ENCODE data around the gene CCSAP.

Gene CCSAP

DNA sequence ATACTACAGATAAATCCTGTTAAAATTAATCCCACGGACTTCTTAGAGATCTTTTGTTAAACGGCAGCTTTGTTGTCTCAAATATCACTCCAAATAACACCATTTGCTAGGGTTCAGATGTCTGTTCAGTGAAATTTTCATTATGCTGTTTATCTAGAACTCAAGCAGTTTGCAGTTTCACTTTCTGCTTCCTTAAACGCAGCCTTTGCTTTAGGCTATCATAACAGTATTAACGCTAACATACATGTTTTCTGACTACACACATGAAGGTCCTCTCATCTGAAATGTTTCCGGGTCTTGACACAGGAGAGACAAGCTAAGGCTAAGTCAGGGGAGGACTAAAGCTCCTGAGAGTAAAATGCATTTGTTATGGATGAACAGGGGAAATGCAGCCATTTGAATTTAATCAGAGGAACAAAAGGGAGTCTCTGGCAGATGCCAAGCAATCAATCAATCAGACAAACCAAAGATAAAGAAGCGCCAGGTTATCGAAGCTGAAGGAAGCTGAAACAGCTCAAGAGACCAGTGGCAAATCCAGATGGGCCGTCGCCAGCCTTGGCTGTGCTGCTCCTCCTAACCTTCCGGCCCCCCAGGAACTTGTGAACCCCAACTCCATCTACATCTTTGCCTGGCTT is 16.9 kb downstream of the CCSAP start:
- H3K27ac ChIP-seq (ENCODE audit: low read depth, low read length): no peak overlapping the region
- peaks cover 2% of the 10 kb centered on the region for H3K79me2 ChIP-seq (ENCODE audit: control insufficient read depth, insufficient read depth, low read length, unreplicated experiment)
- H3K4me1 ChIP-seq (ENCODE audit: control insufficient read depth, insufficient read depth, low read length, unreplicated experiment): no peaks in the 10 kb centered on the region
- H3K4me3 ChIP-seq (ENCODE audit: low read depth, low read length): no peak overlapping the region
- no peaks in the 10 kb centered on the region for H3K27me3 ChIP-seq (ENCODE audit: insufficient read depth, low read length)
- no peak overlapping the region for H2AFZ ChIP-seq (ENCODE audit: low read length, unreplicated experiment)
- peaks cover 8% of the 10 kb centered on the region for H3K36me3 ChIP-seq (ENCODE audit: insufficient read depth, low read length)

DNA sequence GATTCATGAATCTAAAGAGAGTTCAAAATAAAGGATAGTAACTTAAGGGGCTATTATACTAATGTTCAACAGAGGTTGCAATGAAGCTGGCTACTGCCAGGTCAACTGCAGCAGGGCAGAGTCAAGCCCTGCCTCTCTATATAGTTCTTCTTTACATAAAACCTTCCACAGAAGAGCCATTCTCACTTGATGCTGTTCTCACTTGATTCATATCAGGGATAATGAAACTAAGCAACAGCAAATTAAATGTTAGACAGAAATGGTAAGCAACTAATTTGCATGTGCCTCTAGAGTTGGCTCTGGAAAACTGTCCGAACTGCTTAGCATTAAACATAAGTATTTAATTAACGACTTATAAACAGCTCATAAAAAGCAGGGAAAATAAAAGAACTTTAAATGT is 17.4 kb downstream of the CCSAP start:
- no peak overlapping the region for H3K4me3 ChIP-seq (ENCODE audit: low read depth, low read length)
- H2AFZ ChIP-seq (ENCODE audit: low read length, unreplicated experiment): no peak overlapping the region
- no peaks in the 10 kb centered on the region for H3K4me1 ChIP-seq (ENCODE audit: control insufficient read depth, insufficient read depth, low read length, unreplicated experiment)
- no peaks in the 10 kb centered on the region for H3K27me3 ChIP-seq (ENCODE audit: insufficient read depth, low read length)
- H3K27ac ChIP-seq (ENCODE audit: low read depth, low read length): no peak overlapping the region
- no peaks in the 10 kb centered on the region for H3K79me2 ChIP-seq (ENCODE audit: control insufficient read depth, insufficient read depth, low read length, unreplicated experiment)
- H3K36me3 ChIP-seq (ENCODE audit: insufficient read depth, low read length): peaks cover 8% of the 10 kb centered on the region

DNA sequence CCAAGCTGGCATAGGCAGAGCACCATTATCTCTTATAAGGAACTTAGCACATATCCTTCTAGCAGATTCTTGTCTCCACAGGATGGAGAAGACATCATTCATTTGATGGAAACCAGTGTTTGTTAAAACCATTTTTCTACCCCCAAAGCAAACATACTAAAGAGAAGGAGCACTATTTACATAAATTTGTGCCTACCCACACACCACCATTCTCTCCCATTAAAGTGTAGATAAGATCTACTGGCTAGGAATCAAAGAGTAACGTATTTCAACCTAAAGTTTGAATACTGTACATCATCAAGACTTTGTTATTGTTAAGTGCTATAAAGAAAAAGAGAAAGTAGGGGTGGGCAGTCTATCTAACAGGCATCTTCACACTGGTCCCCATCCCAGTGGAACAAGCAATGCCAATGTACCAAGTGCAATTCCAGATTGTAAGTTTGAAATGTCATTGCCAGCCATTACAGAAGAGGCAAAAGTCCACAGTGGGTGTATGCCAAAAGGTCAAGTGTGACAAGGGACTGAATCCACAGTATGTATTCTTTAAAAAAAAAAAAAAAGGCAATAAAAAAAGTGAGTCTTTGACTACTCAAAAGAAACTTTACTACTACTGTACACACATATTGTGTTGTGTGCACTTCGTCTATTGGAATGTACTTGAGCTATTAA is 18.8 kb downstream of the CCSAP start:
- H3K4me1 ChIP-seq (ENCODE audit: control insufficient read depth, insufficient read depth, low read length, unreplicated experiment): no peaks in the 10 kb centered on the region
- H3K27me3 ChIP-seq (ENCODE audit: insufficient read depth, low read length): no peaks in the 10 kb centered on the region
- no peak overlapping the region for H2AFZ ChIP-seq (ENCODE audit: low read length, unreplicated experiment)
- peaks cover 8% of the 10 kb centered on the region for H3K36me3 ChIP-seq (ENCODE audit: insufficient read depth, low read length)
- no peaks in the 10 kb centered on the region for H3K79me2 ChIP-seq (ENCODE audit: control insufficient read depth, insufficient read depth, low read length, unreplicated experiment)
- H3K4me3 ChIP-seq (ENCODE audit: low read depth, low read length): no peak overlapping the region
- no peak overlapping the region for H3K27ac ChIP-seq (ENCODE audit: low read depth, low read length)

DNA sequence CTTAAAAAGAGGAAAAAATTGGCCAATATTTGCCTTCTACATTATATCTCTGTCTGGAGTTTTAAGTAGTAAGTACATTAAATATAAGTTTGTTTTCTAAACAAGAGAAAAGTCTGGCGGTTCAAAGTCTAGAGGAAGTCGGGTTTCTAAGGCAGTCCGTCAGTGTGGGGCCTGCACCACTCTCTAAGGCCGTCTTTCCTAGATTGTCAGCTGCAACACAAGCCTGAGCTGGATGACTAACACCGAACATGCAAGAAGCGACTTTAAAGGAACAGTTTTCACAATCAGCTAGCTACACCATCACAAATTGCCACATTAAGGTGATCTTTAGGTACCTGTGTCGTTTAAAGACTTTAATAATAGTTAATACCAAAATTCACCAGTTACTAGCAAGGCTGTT is 19.6 kb downstream of the CCSAP start:
- Histone ChIP-seq H3K4me3 (ENCODE audit: low read depth, low read length) (no peak overlapping the region), H3K27me3 (ENCODE audit: insufficient read depth, low read length) (no peaks in the 10 kb centered on the region), H3K36me3 (ENCODE audit: insufficient read depth, low read length) (peaks cover 8% of the 10 kb centered on the region), H3K4me1 (ENCODE audit: control insufficient read depth, insufficient read depth, low read length, unreplicated experiment) (no peaks in the 10 kb centered on the region), H3K27ac (ENCODE audit: low read depth, low read length) (no peak overlapping the region), H3K79me2 (ENCODE audit: control insufficient read depth, insufficient read depth, low read length, unreplicated experiment) (no peaks in the 10 kb centered on the region), H2AFZ (ENCODE audit: low read length, unreplicated experiment) (no peak overlapping the region)

DNA sequence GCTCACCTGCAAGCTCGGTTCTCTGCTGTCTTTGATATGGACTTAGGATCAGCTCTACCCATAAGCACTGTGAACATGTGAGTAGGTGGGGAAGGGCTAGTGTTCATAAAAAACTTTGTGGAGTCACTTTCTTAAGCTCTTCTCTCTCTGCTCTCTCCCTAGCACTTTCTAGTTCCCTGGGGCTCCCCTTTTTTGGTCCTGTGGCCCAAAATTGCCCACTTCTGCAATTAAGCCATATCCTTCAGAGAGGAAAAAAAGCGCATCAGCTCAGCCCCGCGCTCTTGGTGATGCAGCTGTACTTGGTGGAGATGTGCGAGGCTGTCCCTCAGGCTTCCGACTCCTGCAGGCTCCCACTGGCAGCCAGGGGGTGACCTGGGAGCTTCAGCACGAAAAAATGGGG is 23.4 kb downstream of the CCSAP start:
- Histone ChIP-seq H3K4me3 (ENCODE audit: low read depth, low read length) (no peak overlapping the region), H3K4me1 (ENCODE audit: control insufficient read depth, insufficient read depth, low read length, unreplicated experiment) (no peaks in the 10 kb centered on the region), H3K27ac (ENCODE audit: low read depth, low read length) (no peak overlapping the region), H3K79me2 (ENCODE audit: control insufficient read depth, insufficient read depth, low read length, unreplicated experiment) (no peaks in the 10 kb centered on the region), H2AFZ (ENCODE audit: low read length, unreplicated experiment) (no peak overlapping the region), H3K27me3 (ENCODE audit: insufficient read depth, low read length) (no peaks in the 10 kb centered on the region), H3K36me3 (ENCODE audit: insufficient read depth, low read length) (peaks cover 3% of the 10 kb centered on the region; the same call in 1 of the 2 replicates)

DNA sequence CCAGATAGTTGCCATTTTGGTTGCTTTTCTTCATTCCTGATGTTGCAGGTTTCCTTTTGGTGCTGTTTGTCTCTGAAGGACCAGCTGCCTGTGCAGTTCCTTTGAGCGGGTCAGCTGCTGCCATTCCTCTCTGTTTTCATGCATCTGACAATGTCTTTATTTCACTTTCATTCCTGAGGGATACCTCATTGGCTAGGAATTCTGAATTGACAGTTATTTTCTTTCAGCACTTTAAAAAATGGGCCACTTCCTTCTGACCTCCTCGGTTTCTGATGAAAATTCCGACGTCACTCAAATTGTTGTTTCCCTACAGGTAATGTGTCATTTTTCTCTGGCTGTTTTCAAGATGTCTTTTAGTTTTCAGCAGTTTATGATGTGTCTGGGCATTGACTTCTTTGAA is 24.8 kb downstream of the CCSAP start:
- no peaks in the 10 kb centered on the region for H3K4me1 ChIP-seq (ENCODE audit: control insufficient read depth, insufficient read depth, low read length, unreplicated experiment)
- H3K36me3 ChIP-seq (ENCODE audit: insufficient read depth, low read length): no peaks in the 10 kb centered on the region; the same call in 1 of the 2 replicates
- H3K27me3 ChIP-seq (ENCODE audit: insufficient read depth, low read length): no peaks in the 10 kb centered on the region
- H3K27ac ChIP-seq (ENCODE audit: low read depth, low read length): no peak overlapping the region
- no peaks in the 10 kb centered on the region for H3K79me2 ChIP-seq (ENCODE audit: control insufficient read depth, insufficient read depth, low read length, unreplicated experiment)
- H3K4me3 ChIP-seq (ENCODE audit: low read depth, low read length): no peak overlapping the region
- H2AFZ ChIP-seq (ENCODE audit: low read length, unreplicated experiment): no peak overlapping the region

DNA sequence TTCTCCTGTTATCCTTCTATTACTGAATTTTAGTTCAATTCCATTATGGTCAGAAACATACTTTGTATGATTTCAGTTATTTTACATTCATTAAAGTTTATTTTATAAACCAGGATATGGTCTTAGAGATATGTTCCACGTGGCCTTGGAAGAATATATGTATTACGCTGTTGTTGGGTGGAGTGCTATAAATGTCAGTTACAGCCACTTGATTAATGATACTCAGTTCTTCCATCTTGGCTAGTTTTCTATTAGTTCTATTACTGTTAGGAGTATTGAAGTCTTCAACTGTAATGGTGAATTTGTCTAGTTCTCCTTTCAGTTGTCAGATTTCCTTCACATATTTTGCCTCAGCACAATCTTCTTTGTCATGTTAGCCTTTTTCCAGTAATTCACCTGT is 26.7 kb downstream of the CCSAP start:
- H3K27me3 ChIP-seq (ENCODE audit: insufficient read depth, low read length): no peaks in the 10 kb centered on the region
- H2AFZ ChIP-seq (ENCODE audit: low read length, unreplicated experiment): no peak overlapping the region
- no peak overlapping the region for H3K27ac ChIP-seq (ENCODE audit: low read depth, low read length)
- H3K79me2 ChIP-seq (ENCODE audit: control insufficient read depth, insufficient read depth, low read length, unreplicated experiment): no peaks in the 10 kb centered on the region
- no peak overlapping the region for H3K4me3 ChIP-seq (ENCODE audit: low read depth, low read length)
- no peaks in the 10 kb centered on the region; the same call in 1 of the 2 replicates for H3K36me3 ChIP-seq (ENCODE audit: insufficient read depth, low read length)
- H3K4me1 ChIP-seq (ENCODE audit: control insufficient read depth, insufficient read depth, low read length, unreplicated experiment): no peaks in the 10 kb centered on the region

DNA sequence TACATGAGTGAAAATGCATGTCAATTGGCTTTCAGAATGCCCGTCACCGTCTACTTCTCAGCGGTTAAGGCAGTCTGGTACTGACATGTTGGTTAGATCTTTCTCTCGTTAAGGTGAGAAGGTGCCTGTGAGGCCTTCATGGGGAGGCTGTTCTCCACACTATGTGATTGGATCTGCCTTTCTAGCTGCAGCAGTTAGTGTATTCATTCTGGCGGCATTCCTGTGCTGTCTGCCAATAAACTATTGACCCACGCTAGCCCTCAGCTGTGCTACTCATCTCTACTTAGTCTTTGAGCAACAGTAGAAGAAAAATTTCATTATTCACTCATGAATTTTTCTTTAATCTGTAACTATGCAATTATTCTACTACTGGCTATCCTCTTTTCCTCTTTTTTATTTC is 32.0 kb downstream of the CCSAP start:
- H3K36me3 ChIP-seq (ENCODE audit: insufficient read depth, low read length): no peaks in the 10 kb centered on the region
- H3K79me2 ChIP-seq (ENCODE audit: control insufficient read depth, insufficient read depth, low read length, unreplicated experiment): no peaks in the 10 kb centered on the region
- H3K27me3 ChIP-seq (ENCODE audit: insufficient read depth, low read length): no peaks in the 10 kb centered on the region
- no peak overlapping the region for H3K4me3 ChIP-seq (ENCODE audit: low read depth, low read length)
- H2AFZ ChIP-seq (ENCODE audit: low read length, unreplicated experiment): no peak overlapping the region
- no peak overlapping the region for H3K27ac ChIP-seq (ENCODE audit: low read depth, low read length)
- H3K4me1 ChIP-seq (ENCODE audit: control insufficient read depth, insufficient read depth, low read length, unreplicated experiment): no peaks in the 10 kb centered on the region

DNA sequence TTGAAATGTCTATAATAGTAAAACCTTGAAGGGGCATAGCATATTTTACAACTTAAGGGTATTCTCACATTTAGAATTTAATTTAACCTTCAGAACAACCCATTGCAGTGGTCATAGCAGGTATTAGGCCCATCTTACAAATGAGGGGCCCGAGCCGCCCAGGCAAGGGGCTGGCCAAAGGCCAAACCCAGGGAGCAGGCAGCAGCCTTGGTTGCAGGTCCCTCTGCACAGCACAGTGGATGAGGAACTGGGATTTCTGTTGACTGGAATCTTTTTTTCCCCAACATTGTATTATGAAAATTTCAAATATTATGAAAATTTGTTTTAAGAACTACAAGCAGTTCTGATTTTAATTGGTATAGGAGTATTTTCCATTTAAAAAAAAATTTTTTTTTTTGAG is 33.2 kb downstream of the CCSAP start:
- Histone ChIP-seq H3K27me3 (ENCODE audit: insufficient read depth, low read length) (no peaks in the 10 kb centered on the region), H3K27ac (ENCODE audit: low read depth, low read length) (no peak overlapping the region), H3K79me2 (ENCODE audit: control insufficient read depth, insufficient read depth, low read length, unreplicated experiment) (no peaks in the 10 kb centered on the region), H2AFZ (ENCODE audit: low read length, unreplicated experiment) (no peak overlapping the region), H3K4me3 (ENCODE audit: low read depth, low read length) (no peak overlapping the region), H3K36me3 (ENCODE audit: insufficient read depth, low read length) (no peaks in the 10 kb centered on the region), H3K4me1 (ENCODE audit: control insufficient read depth, insufficient read depth, low read length, unreplicated experiment) (no peaks in the 10 kb centered on the region)

DNA sequence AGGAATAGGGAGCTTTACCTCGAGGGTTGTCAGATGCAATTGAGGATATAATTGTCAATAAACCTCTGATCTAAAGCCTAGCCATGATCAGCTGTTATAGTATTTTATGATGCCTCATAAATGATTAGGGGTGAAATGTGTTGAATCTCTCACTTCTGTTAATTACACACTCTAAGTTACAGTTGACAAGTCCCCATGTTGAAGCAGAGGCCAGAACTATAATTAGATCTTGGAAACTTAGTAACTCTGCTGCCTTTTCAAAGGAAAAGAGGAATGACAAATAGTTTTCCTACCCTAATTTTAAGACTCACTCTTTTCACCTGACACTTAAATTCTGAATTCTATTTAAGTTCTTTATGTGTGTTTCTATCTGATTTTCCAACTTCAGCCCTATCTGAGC is 33.8 kb downstream of the CCSAP start:
- Histone ChIP-seq H3K27ac (ENCODE audit: low read depth, low read length) (no peak overlapping the region), H3K4me3 (ENCODE audit: low read depth, low read length) (no peak overlapping the region), H2AFZ (ENCODE audit: low read length, unreplicated experiment) (no peak overlapping the region), H3K27me3 (ENCODE audit: insufficient read depth, low read length) (no peaks in the 10 kb centered on the region), H3K36me3 (ENCODE audit: insufficient read depth, low read length) (peaks cover 5% of the 10 kb centered on the region; the same call in 1 of the 2 replicates), H3K4me1 (ENCODE audit: control insufficient read depth, insufficient read depth, low read length, unreplicated experiment) (no peaks in the 10 kb centered on the region), H3K79me2 (ENCODE audit: control insufficient read depth, insufficient read depth, low read length, unreplicated experiment) (no peaks in the 10 kb centered on the region)

DNA sequence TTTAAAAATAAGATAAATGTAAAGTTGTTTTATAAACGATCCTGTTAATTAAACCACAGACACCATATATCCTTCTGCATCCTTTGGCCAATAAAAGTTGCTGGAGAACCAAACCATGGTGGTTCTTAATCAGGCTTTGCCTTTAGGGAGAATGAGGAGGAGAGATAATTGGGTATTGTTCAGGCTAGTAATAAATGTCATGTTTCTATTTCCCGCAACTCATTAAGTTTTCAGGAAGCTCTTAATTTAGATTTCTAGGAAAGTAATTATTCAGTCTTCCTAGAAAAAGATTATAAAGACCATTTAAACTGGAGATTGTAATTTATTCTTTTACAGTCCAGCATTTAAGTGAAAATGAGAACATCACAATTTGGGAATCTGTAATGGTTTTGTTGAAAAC is 37.5 kb downstream of the CCSAP start:
- H3K79me2 ChIP-seq (ENCODE audit: control insufficient read depth, insufficient read depth, low read length, unreplicated experiment): no peaks in the 10 kb centered on the region
- peaks cover 5% of the 10 kb centered on the region; the same call in 1 of the 2 replicates for H3K36me3 ChIP-seq (ENCODE audit: insufficient read depth, low read length)
- no peak overlapping the region for H3K27ac ChIP-seq (ENCODE audit: low read depth, low read length)
- no peaks in the 10 kb centered on the region for H3K27me3 ChIP-seq (ENCODE audit: insufficient read depth, low read length)
- no peak overlapping the region for H3K4me3 ChIP-seq (ENCODE audit: low read depth, low read length)
- H2AFZ ChIP-seq (ENCODE audit: low read length, unreplicated experiment): no peak overlapping the region
- no peaks in the 10 kb centered on the region for H3K4me1 ChIP-seq (ENCODE audit: control insufficient read depth, insufficient read depth, low read length, unreplicated experiment)

Measured in ACC112 (cell line).